HPDE6-E6E7 (cell line): ENCODE data around the gene TOR1AIP1.
"Not testable (repeated sequence)": the region's sequence is repeated elsewhere in the genome, so short reads cannot be mapped to it uniquely, and the experiment has no call there.

Experiments used
- DNase-seq: peaks from one replicate; pipeline ENCODE4 v3.0.0; 2011; ENCODE audit warnings: missing footprints; ENCODE audit errors: extremely low spot score

The TOR1AIP1 gene, protein sequence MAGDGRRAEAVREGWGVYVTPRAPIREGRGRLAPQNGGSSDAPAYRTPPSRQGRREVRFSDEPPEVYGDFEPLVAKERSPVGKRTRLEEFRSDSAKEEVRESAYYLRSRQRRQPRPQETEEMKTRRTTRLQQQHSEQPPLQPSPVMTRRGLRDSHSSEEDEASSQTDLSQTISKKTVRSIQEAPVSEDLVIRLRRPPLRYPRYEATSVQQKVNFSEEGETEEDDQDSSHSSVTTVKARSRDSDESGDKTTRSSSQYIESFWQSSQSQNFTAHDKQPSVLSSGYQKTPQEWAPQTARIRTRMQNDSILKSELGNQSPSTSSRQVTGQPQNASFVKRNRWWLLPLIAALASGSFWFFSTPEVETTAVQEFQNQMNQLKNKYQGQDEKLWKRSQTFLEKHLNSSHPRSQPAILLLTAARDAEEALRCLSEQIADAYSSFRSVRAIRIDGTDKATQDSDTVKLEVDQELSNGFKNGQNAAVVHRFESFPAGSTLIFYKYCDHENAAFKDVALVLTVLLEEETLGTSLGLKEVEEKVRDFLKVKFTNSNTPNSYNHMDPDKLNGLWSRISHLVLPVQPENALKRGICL

GRCh38 chr1:179882253-179883039 is at the start of gene TOR1AIP1:
TSS of gene TOR1AIP1 (plus strand) at chr1:179882285. CDS start at chr1:179882503, 218 bp downstream.
- peak; percentile 84 for DNase-seq

DNA sequence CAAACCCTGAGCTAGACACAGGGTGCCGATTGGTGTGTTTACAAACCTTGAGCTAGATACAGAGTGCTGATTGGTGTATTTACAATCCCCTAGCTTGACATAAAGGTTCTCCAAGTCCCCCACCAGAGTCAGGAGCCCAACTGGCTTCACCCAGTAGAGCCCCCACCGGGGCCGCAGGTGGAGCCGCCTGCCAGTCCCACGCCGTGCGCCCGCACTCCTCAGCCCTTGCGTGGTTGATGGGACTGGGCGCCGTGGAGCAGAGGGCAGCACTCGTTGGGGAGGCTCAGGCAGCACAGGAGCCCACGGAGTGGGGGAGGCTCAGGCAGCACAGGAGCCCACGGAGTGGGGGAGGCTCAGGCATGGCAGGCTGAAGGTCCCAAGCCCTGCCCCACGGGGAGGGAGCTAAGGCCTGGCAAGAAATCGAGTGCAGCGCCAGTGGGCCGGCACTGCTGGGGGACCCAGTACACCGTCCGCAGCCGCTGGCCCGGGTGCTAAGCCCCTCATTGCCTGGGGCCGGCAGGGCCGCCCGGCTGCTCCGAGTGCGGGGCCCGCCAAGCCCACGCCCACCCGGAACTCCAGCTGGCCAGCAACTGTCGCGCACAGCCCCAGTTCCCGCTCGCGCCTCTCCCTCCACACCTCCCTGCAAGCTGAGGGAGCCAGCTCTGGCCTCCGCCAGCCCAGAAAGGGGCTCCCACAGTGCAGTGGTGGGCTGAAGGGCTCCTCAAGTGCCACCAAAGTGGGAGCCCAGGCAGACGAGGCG is 45.2 kb upstream of the TOR1AIP1 start:
- not testable (repeated sequence) for DNase-seq

DNA sequence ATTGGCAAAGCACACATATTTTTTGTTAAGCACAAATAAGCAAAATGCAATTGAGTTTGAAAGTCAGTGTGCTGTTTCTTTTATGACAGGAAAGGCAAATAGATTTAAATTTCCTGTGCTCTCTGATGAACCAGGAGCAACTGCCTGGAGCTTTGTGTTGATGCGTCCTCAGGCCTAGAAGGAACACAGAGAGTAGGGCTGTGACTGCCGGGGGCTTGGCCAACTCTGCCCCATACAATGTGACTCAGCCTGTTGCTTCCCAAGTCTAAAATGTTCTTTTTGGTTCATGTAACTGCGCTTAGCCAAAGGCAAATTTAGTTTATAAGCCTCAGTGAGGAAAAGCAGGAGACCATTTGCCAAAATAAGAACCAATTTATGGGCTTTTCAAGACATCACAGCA is 42.0 kb upstream of the TOR1AIP1 start:
- no peak for DNase-seq

DNA sequence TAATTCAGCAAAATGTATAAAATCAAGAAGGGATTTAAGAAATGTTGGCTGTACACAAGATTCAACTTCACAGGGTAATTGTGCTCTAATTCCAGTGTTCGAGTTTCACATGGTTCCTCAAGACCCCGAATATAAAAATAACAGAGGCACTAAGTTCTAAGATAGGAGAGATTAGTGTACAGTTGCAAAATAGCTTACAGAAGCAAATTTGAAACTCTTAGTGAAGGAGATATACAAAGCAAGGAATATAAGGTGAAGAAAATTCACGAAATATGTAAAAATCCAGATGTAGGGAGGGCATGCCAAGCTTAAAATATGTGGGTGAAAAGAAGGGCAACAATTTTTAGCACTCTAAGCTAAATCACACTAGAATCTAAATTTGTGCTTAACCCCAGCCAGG is 33.9 kb upstream of the TOR1AIP1 start:
- no peak for DNase-seq

GRCh38 chr1:179853102-179853501 is 29.0 kb upstream of the TOR1AIP1 start:
- no peak for DNase-seq

DNA sequence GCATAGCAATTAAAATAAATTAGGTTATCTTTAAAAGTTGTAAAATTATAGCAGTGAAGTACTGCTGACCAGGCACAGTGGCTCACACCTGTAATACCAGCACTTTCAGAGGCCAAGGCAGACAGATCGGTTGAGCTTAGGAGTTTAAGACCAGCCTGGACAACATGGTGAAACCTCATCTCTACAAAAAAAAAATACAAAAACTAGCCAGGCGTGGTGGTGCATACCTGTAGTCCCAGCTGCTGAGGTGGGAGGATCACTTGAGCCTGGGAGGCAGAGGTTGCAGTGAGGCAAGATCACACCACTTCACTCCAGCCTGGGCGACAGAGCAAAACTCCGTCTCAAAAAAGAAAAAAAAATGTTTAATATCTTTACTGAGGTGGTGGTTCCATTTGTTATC is 26.3 kb upstream of the TOR1AIP1 start:
- DNase-seq, result not testable (repeated sequence)

DNA sequence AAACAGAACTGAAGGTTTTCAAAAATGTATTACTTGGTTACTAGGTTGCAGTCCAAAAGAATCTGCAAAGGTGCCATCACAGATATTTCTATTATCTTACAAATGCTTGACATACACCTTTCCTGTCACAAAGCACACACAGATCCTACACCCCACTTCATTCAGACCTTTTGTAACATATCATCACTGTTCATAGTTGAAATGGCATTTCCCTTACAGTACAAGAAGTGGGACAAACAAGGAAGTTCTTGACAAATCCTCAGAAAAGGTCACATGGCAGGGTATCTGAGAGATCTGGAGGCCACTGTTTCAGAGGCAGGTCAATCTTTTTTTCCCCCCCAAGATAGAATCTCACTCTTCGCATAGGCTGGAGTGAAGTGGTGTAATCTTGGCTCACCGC is 25.8 kb upstream of the TOR1AIP1 start:
- no peak for DNase-seq

DNA sequence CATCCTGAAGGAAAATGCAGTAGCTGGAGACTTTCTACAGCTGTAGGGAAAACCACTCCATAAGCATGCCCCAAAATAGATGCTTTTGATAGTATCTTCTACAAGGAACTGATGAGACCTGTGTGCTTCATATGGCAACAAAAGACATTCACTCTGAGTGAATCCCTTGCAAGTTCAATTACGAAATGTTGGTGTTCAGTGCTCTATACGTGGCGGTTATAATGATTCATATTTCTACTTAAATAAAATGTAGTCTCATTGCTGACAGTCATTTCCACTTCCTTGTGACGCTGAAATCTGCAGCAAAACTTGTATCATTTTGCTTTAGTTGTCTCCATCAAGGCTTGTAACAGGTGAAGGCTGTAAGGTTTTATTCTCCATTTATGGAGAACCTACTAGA is 25.1 kb upstream of the TOR1AIP1 start:
- DNase-seq, result no peak

DNA sequence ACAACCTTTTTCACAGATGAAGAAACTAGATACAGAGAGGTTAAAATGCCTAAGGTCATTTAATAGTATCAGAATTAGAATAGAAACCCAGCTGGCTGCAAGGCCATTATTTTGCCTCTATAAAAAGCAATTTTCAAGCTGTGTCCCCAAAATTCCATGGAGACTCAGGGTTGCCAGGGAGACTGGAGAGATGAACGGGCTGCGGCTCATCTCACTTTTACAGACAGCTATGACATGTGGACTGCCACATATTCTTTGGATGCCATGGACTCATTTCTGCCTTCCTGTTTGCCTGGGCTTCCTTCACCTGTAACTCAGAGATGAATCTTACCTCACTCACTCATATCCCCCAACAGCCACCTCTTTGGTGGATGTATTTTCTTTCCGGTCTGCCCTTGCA is 21.4 kb upstream of the TOR1AIP1 start:
- no peak for DNase-seq

- DNase-seq, result no peak
Measured at GRCh38 chr1:179865377-179865776, 16.7 kb upstream of the TOR1AIP1 start.

- no peak for DNase-seq
Measured at GRCh38 chr1:179866616-179867015, 15.5 kb upstream of the TOR1AIP1 start.

GRCh38 chr1:179867493-179868330 is 14.4 kb upstream of the TOR1AIP1 start:
- peak; percentile 32 for DNase-seq

DNA sequence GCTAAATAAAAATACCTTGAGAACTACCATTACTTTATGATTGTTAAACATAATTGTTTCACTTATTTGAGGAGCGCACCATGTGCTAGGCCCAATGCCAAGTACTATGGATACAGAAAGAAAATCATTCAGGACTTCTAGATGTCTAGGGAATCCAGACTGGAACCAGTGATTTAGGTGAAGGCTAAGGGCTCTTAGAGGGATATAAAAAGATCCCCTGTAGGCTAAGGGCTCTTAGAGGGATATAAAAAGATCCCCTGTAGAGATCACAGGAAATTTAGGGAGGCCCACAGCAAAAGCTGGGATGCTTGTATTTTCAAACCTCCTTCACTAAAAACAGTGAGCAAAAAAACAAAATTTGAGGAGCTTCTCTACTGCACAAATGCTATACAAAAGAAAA is 11.2 kb upstream of the TOR1AIP1 start:
- no peak for DNase-seq

DNA sequence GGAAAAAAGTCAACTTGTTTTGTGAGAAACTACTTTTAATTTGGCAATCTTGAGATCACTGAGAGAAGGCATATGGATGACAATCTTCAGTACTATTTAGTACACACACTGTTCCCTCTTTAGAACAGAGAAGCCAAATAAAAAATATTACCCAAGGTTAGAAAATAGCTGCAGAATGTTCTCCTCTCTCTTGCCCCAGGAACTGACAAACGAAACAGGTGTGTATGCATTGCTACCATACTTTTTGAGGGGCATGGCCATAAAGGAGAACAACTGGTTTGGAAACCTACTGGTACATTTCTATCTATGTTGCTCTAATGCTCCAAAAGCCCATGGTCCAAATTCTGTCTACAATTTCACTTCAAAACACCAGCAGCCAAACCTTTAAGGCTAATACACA is 10.1 kb upstream of the TOR1AIP1 start:
- no peak for DNase-seq

- no peak for DNase-seq
Measured at GRCh38 chr1:179872558-179872957, 9.5 kb upstream of the TOR1AIP1 start.

- no peak for DNase-seq
Measured at GRCh38 chr1:179873438-179873851, 8.6 kb upstream of the TOR1AIP1 start.

DNA sequence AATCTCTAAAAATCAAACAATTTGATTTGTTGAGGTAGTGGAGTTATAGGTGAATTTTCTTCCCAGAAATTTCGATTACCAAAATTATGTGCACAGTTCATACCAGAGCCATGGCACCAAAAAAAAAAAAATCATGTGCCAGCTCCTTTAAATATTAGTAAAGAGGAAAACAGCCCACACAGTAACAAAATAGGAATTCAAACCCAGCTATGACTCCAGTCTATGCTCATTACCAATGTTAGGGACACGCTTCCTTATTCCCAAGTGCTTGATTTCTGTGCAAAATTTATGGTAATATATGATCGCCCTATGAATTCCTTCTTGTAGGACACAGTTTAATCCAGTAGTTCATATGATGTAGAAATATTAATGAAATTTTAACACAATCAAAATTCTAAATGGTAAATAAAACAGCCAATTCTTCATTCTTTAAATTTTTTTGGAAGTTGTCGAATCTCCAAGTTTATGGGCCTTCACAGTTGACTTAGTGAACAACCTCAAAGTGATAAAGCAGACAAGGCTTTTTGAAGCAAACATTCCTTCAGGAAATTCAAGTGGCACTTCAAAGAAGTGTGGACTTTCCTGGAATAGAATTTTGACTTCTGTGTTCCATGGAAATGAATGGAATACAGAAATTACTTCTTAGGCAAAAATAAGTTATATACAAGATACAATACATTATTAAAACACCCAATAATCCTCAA is 6.3 kb upstream of the TOR1AIP1 start:
- DNase-seq, result no peak

GRCh38 chr1:179876300-179876715 is 5.8 kb upstream of the TOR1AIP1 start:
- DNase-seq, result peak; percentile 16

DNA sequence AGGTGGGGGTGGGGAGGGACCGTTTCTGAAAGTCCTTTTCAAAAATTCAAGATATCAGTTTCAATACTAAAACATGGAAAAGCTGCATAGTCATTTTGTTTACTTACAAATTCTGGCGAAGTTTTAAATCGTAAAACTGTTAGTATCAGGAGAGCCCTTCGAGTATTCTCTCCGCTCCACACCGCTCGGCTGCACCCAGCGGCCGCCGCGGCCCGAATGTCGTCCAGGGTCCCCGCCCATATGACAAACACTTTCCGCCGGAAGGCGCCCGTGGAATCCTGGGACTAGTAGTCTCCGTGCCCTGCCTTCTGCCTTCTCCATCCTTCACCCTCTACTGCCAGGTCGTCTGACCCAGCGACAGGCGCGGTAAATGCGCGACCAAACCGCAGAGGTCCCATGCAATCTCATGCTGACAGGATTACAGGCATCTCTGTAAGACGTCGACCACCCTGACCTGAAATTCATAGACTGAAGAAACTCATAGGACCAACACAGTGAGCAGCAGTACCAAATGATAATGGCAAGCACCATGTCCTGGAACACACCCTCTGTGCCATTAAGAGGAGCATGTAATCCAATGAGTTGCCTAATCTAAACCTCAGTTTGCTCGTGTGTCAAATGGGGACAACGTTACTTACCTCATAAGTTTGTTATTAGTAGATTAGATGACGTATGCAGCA is 4.4 kb upstream of the TOR1AIP1 start, which contains the start of gene TOR1AIP2:
TOR1AIP2 (minus strand) TSS at position 218 of the 680 bp plus-strand sequence. CDS start 25,138 bp downstream, outside the sequence.
- DNase-seq, result peak; percentile 69
